Activated CD4-positive, alpha-beta T cell treated with anti-CD3 and anti-CD28 coated beads for 1 hour (primary cell): Measurements from ENCODE around the gene POLD1.

Source experiments
- DNase-seq: peaks from one replicate; pipeline ENCODE4 v3.0.0-alpha.2; 2020

Gene POLD1

DNA sequence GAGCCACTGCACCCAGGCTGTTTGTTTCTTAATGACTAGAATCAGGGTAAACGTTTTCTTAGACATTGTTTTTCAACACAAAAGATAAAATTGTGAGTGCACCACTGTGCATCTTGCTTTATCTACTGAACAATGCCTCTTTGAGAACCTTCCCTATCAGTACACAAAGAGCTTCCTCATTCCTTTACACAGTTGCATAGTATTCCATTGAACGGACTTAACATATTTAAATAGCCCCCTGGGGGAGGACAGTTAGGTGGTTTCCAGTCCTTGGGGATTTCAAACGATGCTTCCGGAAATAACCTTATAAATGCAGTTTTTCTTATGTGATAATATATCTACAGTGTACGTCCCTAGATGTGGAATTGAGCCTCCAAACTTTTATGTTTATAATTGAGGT, 8.6 kb downstream of the POLD1 start:
- DNase-seq: no peak

DNA sequence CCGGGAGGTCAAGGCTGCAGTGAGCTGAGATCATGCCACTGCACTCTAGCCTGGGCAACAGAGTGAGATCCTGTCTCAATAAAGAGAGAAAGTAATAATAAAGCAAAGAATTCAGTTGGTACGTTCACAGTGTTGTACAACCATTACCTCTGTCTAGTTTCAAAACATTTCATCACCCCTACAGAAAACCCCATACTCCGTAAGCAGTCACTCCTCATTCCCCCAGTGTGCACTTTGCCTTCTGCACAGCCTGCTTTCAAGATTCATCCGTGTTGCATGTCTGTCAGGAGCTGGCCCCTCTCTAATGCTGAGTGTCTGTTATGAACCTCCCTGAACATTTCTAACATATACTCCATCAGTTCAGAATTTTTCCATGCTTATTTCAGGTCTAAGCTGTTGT, 9.4 kb downstream of the POLD1 start:
- DNase-seq: no peak

DNA sequence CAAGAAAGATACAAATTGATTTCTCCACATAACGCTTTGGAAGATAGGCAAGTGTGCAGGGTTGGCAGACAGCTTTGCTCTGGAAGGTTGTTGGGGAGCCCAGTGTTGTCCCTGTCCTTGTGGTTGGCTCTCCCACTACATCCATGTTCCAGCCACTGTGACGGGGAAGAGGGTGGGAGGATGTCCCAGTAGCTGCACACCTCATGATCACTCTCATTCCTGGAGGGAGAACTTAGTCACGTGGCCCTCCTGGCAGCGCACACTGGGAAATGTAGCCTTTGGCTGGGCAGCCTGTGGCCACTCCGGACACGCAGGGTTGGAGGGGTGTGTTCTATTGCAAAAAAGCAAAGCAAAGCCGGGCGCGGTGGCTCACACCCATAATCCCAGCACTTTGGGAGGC, 9.9 kb downstream of the POLD1 start:
- no peak for DNase-seq

DNA sequence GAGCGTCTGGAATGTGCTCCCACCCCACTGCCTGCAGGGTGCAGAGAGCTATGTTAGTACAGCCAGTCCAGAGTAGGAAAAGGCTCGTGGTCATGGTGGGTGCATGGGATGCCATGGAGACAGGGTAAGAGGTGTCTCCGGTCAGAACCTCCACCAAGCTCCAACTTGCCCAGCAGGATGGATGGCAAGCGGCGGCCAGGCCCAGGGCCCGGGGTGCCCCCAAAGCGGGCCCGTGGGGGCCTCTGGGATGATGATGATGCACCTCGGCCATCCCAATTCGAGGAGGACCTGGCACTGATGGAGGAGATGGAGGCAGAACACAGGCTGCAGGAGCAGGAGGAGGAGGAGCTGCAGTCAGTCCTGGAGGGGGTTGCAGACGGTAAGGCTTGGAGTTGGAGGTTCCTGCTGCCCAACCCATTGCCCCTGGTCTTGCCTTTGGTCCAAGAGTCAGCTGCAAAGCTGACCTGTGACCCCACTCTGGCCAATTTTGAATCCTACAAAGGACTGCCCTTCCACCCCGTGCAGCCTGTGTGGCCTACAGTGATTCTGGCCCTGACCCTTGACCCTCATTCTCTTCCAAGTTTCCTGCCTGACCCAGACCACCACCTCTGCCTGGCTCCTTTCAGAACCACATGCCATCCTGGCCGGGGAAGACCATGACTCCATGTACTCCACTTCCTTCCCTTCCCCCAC, 14.7 kb downstream of the POLD1 start:
- no peak for DNase-seq

DNA sequence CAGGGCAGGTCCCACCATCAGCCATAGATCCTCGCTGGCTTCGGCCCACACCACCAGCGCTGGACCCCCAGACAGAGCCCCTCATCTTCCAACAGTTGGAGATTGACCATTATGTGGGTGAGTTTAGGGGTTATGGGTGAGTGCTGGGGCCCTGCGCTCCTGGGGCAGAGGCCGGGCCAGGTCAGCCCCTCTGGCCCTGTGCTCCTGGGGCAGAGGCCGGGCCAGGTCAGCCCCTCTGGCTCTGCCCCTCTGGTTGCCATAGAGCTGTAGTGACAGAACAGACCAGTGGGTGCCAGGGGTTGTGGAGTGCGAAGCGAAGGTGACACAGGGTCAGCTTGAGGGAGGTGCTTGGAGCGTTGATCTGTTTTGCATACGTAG, 15.2 kb downstream of the POLD1 start:
- no peak for DNase-seq

DNA sequence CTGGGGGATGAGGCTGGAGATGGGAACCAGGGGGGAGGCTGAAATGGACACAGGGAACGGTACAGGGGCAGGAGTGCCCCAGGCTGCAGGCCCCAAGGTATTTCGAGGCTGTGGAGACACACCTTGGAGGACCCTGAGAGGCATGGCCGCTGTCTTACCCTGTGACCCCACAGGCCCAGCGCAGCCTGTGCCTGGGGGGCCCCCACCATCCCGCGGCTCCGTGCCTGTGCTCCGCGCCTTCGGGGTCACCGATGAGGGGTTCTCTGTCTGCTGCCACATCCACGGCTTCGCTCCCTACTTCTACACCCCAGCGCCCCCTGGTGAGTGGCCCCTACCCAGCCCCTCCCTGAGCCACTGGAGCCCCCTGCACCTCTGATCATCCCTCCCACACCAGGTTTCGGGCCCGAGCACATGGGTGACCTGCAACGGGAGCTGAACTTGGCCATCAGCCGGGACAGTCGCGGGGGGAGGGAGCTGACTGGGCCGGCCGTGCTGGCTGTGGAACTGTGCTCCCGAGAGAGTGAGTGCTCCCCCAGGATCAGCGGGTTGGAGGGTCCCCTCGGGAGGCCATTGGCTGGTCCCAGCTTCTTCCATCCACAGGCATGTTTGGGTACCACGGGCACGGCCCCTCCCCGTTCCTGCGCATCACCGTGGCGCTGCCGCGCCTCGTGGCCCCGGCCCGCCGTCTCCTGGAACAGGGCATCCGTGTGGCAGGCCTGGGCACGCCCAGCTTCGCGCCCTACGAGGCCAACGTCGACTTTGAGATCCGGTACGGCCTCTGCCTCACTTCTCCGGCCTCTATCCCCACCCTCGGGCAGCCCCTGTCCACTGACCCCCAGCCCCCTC, 17.7 kb downstream of the POLD1 start:
- DNase-seq: no peak

DNA sequence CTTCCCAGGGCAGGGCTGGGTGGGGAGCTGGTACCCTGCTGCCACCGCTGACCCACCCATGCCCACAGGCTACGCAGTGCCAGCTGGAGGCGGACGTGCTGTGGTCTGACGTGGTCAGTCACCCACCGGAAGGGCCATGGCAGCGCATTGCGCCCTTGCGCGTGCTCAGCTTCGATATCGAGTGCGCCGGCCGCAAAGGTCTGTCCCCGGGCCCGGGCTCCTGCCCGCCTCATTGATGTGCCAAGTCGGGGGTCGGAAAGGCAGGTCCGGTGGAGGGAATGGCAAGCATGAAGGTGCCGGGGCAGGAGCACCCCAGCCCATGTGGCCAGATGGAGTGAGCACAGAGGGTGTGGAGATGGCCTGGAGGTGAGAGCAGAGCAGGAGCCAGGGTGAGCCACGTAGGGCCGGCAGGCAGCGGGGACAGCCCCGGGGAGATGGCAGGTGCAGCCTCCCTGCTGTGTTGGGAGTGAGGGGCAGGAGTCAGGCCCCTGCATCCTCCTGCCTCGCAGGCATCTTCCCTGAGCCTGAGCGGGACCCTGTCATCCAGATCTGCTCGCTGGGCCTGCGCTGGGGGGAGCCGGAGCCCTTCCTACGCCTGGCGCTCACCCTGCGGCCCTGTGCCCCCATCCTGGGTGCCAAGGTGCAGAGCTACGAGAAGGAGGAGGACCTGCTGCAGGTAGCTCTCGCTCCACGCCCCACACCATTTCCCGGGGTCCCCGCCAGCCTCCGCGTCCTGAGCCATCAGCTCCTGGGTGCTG, 18.6 kb downstream of the POLD1 start:
- DNase-seq: no peak

DNA sequence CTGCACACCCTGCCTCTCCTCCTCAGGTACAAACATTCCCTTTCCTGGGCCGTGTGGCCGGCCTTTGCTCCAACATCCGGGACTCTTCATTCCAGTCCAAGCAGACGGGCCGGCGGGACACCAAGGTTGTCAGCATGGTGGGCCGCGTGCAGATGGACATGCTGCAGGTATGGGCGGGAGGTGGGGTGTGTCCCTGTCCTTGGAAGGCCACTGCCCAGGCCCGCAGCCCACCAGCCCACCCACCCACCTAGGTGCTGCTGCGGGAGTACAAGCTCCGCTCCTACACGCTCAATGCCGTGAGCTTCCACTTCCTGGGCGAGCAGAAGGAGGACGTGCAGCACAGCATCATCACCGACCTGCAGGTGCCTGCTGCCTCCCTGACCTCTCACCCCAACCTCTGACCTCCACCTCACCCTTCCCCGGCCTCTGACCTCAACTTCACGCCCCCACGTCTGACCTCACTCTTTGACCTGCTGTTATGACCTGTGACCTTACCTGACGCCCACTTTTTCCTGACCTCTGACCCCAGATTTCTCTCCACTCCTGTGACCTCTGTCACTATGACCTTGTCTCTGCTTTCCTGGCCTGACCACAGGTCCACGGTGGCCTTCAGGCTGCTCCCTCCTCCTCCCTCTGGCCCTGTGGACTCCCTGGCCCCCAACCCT, 22.1 kb downstream of the POLD1 start:
- no peak for DNase-seq

DNA sequence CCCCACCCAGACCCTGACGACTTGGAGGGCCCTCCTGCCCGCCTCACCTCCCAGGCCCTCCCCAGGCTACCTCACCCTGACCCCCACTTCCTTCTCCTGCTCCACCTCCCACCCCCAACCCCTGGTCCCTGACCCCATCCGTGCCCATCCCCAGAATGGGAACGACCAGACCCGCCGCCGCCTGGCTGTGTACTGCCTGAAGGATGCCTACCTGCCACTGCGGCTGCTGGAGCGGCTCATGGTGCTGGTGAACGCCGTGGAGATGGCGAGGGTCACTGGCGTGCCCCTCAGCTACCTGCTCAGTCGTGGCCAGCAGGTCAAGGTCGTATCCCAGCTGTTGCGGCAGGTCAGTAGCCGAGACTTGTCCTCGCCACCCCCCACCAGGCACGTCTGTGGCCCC, 22.7 kb downstream of the POLD1 start:
- no peak for DNase-seq

DNA sequence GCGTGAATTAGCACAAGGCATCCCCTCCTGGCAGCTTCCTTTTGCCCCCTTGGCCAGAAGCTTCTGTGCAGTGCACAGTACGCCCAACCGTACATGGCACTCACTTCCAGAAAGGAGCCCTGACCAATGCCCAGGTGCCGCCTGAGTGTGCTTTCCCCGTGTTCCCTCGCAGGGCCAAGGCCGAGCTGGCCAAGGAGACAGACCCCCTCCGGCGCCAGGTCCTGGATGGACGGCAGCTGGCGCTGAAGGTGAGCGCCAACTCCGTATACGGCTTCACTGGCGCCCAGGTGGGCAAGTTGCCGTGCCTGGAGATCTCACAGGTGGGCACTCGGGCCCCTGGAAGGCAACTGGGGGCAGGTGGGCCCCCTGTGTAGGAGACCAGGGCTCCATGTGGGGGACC, 25.2 kb downstream of the POLD1 start:
- no peak for DNase-seq

DNA sequence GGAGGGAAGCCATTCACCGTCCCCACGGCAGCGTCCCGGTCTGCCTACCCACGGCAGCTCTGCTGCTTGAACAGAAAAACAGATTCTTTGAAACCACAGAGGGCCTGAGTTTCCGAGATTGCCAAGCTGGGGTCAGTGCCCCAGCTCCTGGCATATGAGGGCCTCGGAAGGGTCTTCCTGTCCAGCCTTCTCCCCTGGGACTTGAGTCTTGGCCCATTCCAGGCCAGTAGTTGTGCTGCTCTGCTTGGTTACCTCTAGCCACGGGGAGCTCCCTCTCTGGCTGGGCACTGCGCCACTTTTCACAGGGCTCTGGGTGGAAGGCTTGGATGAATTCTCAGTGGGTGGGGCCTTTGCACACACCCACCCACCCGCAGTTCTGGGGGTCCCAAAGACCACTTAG, 26.0 kb downstream of the POLD1 start:
- DNase-seq: no peak

DNA sequence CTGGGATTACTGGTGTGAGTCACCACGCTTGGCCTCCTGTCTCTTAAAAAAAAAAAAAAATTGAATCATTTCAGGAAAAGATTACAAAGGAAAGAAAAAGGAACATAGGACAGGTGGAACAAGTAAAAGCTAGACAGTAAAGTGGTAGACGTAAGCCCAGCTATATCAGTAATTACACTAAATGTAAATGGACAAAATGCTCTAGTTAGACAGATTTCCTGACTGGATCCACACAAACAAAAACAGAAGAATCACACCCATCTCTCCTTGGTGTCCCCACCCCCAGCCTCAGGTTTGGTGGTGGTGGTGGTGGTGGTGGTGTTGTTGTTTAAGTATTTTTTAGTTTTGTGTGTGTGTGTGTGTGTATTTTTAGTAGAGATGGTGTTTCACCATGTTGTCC, 28.3 kb downstream of the POLD1 start:
- no peak for DNase-seq

DNA sequence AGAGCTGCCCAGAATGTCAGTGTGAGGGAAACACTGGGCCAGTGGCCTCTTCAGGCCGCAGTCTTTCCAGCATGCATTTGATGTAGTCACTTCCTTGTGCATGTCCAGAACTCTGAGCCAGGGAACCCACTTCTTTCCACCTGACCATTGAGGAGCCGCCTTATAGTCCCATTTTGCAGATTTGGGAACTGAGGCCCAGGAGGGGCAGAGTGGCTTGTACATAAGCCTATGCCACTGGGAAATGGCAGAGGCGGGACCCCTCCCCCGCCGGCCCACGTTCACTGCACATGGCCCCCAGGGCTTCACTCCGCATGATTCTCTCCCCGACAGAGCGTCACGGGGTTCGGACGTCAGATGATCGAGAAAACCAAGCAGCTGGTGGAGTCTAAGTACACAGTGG, 28.9 kb downstream of the POLD1 start:
- no peak for DNase-seq

DNA sequence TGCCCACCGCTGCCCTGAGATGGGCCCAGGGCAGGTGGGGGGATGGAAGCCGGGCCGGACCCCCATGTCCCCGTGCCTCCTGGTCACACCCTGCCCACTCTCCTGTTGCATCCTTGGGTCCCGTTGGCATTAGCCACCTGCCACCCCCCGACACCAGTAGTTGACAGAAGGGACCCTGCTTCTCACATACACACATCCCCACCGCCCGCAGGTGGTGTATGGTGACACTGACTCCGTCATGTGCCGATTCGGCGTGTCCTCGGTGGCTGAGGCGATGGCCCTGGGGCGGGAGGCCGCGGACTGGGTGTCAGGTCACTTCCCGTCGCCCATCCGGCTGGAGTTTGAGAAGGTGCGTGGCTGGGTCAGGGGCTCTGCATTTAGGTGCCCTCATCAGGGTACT, 29.4 kb downstream of the POLD1 start:
- DNase-seq: no peak

DNA sequence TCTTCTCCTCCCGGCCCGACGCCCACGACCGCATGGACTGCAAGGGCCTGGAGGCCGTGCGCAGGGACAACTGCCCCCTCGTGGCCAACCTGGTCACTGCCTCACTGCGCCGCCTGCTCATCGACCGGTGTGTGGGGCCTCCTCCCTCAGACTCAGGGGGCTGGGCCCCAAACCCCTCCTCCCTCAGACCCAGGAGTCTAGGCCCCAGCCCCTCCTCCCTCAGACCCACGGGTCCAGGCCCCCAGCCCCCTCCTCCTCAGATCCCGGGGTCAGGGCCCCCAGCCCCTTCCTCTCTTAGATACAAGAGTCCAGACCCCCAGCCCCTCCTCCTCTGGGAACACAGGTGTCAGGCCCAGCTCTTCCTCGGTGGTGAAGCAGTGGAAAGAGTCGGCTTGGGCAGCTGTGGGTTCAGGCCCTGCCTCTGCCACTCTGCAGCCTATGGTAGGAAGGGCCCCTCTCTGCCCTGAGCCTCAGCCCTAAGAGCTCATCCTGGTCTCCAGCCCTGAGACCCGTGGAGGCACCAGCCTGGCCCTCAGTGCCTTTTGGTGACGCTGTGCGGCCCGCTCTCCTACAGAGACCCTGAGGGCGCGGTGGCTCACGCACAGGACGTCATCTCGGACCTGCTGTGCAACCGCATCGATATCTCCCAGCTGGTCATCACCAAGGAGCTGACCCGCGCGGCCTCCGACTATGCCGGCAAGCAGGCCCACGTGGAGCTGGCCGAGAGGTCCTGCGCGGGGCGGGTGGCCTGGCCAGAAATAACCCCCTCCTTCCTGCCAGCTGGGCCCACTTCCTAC, 30.9 kb downstream of the POLD1 start:
- peak; percentile 60 for DNase-seq

DNA sequence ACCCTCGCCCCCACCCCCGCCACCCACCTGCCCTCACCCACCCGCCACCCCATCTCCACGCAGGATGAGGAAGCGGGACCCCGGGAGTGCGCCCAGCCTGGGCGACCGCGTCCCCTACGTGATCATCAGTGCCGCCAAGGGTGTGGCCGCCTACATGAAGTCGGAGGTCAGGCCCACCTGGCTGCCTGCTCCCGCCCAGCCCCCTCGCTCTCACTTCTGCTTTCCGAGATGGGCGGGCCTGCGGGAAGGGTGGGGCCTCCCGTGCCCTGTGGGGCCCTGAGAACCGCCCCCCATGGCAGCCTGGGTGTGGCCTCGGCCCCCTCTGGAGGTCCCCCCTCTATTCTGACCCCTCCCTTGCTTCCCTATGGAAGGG, 31.5 kb downstream of the POLD1 start:
- DNase-seq: no peak

DNA sequence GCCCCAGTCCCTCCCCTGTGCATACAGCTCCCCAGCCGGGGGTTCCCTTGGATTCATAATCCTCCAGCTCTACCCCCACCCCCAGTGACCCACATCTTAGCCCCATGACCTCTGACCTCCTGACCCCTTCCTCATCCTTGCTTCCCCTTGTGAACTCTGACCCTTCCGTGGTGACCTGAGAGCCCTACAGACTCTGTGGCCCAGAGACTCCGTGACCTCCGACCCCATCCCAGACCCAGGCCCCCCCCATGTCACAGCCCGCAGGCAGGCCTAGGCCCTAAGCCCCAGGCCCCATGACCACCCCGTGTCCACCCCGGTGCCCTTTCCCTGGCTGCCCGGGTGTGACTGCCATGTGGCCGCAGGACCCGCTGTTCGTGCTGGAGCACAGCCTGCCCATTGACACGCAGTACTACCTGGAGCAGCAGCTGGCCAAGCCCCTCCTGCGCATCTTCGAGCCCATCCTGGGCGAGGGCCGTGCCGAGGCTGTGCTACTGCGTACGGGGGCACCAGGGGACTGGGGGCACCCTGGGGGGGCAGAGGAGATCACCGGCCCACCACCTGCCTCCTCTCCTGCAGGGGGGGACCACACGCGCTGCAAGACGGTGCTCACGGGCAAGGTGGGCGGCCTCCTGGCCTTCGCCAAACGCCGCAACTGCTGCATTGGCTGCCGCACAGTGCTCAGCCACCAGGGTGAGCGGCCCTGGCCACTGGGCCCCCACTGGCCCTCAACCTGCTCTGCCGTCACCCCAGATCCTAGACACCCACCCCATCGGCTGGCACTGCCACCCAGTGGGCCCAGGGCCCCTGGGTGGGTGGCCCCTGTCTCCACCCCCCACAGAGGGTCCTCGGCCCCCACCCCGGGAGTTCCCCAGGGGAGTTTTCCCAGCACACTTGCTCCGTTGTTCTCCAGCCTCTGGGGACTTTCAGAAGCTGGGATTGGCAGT, 32.2 kb downstream of the POLD1 start:
- no peak for DNase-seq

DNA sequence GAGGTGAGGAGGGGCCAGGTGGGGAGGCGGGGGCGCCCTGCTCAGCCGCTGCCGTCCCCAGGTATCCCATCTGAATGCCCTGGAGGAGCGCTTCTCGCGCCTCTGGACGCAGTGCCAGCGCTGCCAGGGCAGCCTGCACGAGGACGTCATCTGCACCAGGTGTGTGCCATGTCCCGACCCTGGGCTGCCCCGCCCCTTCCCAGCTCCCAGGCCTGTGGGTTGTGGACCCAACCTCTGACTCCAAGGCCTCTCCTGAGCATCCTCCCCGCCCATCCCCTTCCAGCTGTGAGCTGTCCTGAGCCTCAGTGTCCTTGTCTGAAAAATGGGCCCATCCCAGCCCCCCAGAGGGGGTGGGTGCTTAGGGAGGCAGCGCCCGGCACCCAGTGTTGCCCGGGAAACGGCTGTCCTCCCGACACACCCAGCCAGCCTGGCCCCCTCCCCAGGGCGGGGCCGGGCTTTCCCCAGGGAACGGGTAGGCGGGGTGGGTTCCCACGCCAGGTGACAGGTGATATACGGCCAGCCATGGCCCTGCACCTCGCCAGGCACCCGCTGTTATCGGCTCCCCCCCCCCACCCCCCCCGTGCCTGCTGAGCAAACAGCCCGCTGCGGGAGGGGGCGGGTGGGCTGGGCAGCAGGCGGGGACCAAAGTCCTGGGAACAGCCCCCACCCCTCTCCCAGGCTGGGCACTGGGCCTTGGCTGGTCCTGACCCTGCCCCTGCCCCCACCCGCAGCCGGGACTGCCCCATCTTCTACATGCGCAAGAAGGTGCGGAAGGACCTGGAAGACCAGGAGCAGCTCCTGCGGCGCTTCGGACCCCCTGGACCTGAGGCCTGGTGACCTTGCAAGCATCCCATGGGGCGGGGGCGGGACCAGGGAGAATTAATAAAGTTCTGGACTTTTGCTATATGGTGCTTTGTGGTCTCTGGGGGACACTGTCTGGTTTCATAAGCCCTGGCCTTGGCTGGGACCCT, 33.2 kb downstream of the POLD1 start:
- no peak for DNase-seq

DNA sequence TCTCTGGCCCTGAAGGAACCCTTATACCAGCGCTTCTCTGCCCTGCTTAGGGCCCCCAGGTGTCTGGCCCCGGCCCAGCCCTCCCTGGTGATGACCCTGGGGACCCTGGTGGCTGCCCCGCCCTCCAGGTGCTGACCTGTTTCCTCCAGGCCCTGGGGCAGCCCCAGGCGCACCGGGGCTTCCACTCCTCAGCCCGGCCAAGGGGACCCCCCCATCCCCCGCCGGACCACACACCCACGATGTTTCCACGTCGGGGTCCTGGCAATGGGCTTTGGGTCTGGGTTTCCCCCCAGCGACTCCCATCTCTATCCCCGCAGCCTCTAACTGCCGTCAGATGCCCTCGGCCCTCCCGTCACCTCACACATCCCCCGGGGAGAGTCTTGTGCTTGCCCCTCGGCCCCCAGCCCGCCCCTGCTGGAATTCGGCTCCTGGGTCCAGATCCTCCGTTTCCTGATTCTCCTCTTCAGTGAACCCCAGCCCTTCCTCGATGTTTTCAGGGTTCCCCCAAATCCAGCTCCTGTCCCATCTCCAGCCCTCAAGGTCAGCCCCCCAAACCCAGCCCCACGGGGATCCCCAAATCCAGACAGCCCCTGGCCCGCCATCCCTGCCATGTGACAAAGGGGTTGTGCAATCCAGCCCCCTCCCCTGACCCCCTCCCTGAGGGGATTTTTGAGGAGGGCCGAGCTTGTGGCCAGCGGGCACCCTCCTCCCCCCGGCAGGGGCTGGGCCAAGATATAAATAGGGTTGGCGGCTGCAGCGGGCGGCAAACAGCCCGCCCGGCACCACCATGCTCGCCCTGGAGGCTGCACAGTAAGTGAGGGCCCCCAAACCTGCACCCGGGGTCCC, 34.3 kb downstream of the POLD1 start, which contains the start of gene SPIB:
Gene SPIB, plus strand, starts transcription at position 763 of the 846 bp plus-strand sequence. Its CDS starts 25 bp downstream, at position 788.
- DNase-seq: no peak
